Activated CD4-positive, alpha-beta T cell treated with anti-CD3 and anti-CD28 coated beads for 4 hours (primary cell): ENCODE results near the gene ACYP2.
"Not testable (repeated sequence)": the region's sequence is repeated elsewhere in the genome, so short reads cannot be mapped to it uniquely, and the experiment has no call there.

ENCODE experiments used
- DNase-seq, 2 donors: peaks; one replicate each; pipeline ENCODE4 v3.0.0-alpha.2; 2020

Gene ACYP2

GRCh38 chr2:54275541-54275940, 160.1 kb downstream of the ACYP2 start:
- DNase-seq, result no peak

- DNase-seq, result no peak
These were observed 164.0 kb downstream of the ACYP2 start for GRCh38 chr2:54279385-54279784.

- no peak for DNase-seq
These were observed 169.4 kb downstream of the ACYP2 start for GRCh38 chr2:54284826-54285225.

DNA sequence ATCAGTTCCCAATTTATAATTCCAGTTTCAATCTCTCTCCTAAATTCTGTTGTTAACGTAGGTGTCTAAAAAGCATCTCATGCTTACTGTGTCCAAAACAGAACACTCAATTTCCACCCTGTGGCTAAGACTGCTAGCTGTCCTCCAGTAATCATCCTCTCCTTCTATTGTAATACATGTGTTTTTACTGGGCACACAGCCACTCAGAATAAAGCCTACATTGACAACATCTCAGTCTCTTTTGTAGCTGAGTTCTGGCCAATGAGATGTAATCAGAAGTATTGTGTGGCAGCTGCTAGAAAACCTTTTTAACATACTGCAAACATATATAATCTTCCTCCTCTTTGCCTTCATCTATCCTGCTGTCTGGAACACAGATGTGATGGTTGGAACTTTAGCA, 170.0 kb downstream of the ACYP2 start:
- DNase-seq, result no peak

DNA sequence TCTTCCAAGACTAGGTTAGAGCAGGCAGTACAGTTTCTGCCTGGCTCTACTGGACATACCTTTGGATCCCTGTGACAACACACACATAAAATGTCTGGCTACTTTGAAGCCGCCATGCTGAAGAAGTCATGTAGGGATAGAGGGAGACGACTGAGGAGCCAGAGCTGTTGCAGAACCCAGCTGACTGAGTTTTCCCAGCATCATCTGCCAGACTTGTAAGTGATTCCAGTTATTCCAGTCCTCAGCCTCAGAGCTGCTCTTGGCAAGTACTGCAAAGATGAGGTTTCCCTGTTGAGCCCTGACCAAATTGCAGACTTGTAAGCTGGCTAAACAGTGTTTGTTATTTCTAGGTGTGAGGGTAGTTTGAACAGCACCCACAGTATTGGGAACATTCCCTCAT, 172.1 kb downstream of the ACYP2 start:
- no peak for DNase-seq

- DNase-seq, result no peak
These were observed 174.5 kb downstream of the ACYP2 start for GRCh38 chr2:54289917-54290316.

DNA sequence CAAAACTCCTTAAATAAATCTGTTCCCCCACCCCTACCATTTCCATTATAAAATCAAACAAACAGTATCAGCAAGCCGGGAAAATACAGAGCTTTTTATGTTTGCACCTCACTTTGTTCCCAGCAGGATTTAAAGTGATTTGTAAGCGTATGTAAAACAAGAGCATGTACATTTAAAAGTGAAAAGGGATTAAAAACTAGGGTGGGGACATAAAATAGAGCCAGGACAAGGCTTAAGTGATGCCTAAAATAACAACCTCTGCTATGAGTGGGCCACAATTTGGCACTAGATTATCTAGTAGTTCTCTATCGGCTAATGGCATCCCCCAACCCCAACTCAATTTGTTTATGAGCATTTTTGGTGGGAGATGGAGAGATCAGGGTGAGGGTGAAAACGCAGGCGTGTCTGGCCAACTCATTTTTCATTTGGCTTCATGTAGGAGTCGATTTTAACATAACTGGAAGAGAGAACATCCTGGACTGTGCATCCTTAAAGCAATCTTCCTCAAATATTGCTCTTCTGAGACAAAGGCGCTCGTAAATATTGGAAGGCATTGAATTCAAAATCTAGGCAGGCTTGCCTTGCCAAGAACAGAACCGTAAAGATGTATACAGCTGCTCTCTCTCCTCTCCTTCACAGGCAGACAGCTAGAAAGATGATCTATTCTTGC, 175.1 kb downstream of the ACYP2 start:
- no peak for DNase-seq

- DNase-seq, result not testable (repeated sequence)
These were observed 179.2 kb downstream of the ACYP2 start for GRCh38 chr2:54294665-54295064.

- DNase-seq, result no peak
These were observed 180.5 kb downstream of the ACYP2 start for GRCh38 chr2:54295911-54296310.

GRCh38 chr2:54298514-54298913, 183.1 kb downstream of the ACYP2 start:
- no peak for DNase-seq

DNA sequence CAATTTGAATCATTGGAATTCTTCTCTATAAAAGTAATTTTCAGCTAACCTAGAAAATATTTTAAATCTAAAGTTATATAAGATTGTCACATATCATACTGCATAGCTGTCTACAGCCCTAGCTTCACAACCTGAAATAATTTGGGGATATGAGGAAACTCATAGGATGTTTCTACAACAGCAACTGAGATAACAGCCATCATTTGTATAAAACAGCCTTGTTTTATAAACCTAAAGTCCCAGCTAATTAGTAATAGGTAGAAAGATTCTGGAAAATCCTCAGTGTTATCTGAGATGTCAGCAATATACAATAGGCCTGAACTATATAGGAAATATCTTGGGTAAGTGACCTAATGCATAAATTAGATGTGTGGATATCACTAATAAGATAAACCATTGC, 188.2 kb downstream of the ACYP2 start:
- DNase-seq, result no peak

GRCh38 chr2:54306556-54306955, 191.1 kb downstream of the ACYP2 start:
- DNase-seq, result no peak

DNA sequence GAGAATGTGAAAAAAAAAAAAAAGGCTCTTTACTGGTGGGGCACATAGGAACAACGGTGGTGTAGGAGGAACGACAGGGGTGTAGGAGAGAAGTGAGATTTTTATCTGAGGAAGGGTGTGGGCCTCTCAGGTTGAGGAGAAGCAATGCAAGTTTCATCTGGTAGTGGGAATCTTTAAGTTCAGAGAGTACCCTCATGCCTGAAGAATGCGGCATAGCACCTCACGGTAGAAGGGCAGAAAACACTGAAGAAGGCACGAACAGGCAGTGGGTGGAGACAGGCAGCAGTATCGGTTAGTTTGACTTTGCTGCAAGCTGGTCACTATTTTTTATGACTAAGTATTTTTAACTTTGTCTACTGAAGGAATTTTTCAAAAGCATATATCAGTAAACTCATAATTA, 192.8 kb downstream of the ACYP2 start:
- DNase-seq, result no peak

DNA sequence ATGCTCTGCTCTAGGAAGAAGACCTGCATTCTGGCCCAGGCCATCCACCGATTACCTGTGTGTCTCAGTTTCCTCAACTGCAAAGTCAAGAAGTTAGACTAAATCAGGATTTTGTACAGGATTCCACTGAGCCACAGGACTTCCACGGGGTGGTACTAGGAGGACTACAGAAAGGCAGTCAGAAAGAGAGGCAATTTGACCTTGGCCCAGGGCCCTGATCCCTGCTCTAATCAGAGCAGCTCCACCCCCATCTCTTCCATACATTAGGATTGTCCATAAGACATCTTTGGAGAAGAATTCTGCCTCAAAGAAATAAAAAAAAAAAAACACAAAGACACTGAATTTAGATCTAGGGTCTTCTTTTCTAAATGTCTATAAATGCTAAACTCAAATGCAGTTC, 193.4 kb downstream of the ACYP2 start:
- DNase-seq, result no peak

DNA sequence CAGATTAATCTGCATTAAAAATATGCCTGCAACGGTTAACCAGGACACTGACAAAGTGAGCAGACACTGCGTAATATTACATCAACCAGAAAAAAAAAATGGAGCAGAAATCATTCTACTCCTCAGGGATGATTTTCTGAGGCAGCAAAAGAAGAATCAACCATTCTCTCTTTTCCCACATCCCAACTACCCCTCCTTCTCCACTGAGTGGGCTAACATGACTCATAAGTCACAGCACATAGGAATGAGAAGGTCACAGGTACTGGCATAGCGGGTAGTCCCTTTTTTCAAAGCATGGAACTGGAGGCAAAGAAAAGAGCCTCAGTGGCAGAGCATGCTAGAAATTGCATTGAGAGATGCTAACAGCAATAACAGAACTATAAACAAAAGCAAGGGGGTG, 194.9 kb downstream of the ACYP2 start:
- DNase-seq, result no peak

GRCh38 chr2:54310961-54311360, 195.5 kb downstream of the ACYP2 start:
- no peak for DNase-seq

DNA sequence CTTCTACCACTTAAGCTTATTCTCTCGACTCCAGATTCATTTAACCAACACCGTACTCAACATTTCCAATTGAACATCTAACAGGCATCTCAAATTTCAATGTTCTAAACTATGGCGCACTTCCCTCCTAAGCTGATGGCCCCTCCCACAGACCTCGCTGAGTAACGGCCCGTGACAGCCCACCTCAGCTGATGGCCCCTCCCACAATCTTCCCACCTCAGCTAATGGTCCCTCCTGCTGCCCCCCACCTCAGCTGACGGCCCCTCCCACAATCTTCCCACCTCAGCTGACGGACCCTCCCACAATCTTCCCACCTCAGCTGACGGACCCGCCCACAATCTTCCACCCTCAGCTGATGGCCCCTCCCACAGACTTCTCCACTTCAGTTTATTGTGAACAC, 197.7 kb downstream of the ACYP2 start:
- DNase-seq, result no peak

GRCh38 chr2:54317973-54318372, 202.6 kb downstream of the ACYP2 start:
- no peak for DNase-seq

- no peak for DNase-seq
These were observed 203.4 kb downstream of the ACYP2 start for GRCh38 chr2:54318821-54319220.

DNA sequence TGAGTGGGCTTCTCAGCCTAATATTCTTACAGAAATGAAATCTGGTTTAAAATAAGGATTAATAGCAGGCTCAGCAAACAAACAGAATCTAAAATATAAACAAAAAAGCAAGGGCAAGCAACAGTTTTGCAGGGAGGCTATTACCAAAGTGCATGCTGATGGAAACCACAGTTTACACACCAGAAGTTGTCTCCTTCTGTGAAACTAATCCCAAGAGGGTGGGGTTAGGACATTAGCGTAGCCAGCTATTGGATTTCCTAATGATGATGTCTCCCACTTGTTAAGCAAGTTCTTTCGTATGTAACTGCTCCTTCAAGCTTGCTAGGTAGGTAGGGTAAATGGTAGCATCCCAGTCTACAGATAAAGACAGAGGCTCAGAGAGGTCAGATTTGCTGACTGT, 205.6 kb downstream of the ACYP2 start:
- no peak for DNase-seq

DNA sequence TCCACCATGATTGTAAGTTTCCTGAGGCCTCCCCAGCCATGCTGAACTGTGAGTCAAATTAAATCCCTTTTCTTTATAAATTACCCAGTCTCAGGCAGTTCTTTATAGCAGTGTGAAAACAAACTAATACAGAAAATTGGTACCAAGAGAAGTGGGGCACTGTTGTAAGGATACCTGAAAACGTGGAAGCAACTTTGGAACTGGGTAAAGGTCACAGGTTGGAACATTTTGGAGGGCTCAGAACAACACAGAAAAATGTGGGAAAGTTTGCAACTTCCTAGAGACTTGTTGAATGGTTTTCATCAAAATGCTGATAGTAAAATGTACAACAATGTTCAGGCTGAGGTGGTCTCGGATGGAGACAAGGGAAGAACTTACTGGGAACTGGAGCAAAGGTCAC, 209.1 kb downstream of the ACYP2 start:
- not testable (repeated sequence) for DNase-seq

DNA sequence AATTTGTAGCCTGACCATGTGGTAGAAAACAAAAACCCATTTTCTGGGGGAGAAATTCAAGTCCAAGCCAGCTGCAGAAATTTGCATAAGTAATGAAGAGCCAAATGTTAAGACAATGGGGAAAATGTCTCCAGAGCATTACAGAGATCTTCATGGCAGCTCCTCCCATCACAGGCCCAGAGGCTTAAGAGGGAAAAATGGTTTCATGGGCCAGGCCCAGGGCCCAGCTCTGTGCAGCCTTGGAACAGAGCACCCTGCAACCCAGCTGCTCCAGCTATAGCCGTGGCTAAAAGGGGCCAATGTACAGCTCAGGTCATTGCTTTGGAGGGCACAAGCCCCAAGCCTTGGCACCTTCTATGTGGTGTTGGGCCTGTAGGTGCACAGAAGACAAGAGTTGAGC, 209.7 kb downstream of the ACYP2 start:
- no peak for DNase-seq

GRCh38 chr2:54329482-54330161, 214.2 kb downstream of the ACYP2 start:
- no peak for DNase-seq

GRCh38 chr2:54330162-54330925, 214.9 kb downstream of the ACYP2 start:
- DNase-seq, result peak; percentile 86 to 89
